HepG2 (cell line): ENCODE data around the gene EPN2. TPM values are rescaled to one million over a fixed set of nuclear protein-coding genes. Genes with fewer than 3 reads are reported as not detected.

Source experiments
- HOXD1 ChIP-seq: sonication (generic); formaldehyde crosslinking; IDR thresholded peaks from 2 replicates; pipeline ENCODE4 v1.5.0; 2020; ENCODE audit warnings: missing genetic modification reagents
- MAFK ChIP-seq, 2 experiments: IDR thresholded peaks in 1 of 2; conservative IDR thresholded peaks in 1 of 2; 2 replicates each; pipeline ENCODE4 v1.6.1; 2011; ENCODE audit warnings: improper control_type of control experiment in 2 of 2, low read length in 2 of 2
- SOX13 ChIP-seq, 3 experiments: fragments of 450-650 bp in 1 of 3; sonication (generic) in 1 of 3; formaldehyde crosslinking in 1 of 3; IDR thresholded peaks in 2 of 3; conservative IDR thresholded peaks in 1 of 3; 2 replicates each; pipeline versions ENCODE4 v1.5.0 to v1.6.1; 2016 to 2020; ENCODE audit warnings: antibody characterized with exemption in 1 of 3, mild to moderate bottlenecking in 1 of 3, missing compliant biosample characterization in 1 of 3, missing genetic modification reagents in 1 of 3, moderate library complexity in 1 of 3
- TBX2 ChIP-seq: sonication (generic); formaldehyde crosslinking; IDR thresholded peaks from 2 replicates; pipeline ENCODE4 v1.5.0; 2020; ENCODE audit warnings: missing genetic modification reagents, mild to moderate bottlenecking, borderline replicate concordance
- TMF1 ChIP-seq: sonication (generic); formaldehyde crosslinking; IDR thresholded peaks from 2 replicates; pipeline ENCODE4 v1.8.1; 2022; ENCODE audit warnings: low read depth, missing genetic modification reagents
- ZFYVE20 ChIP-seq: sonication (generic); formaldehyde crosslinking; IDR thresholded peaks from 2 replicates; pipeline ENCODE4 v1.8.0; 2023; ENCODE audit warnings: low read depth, mild to moderate bottlenecking, moderate library complexity, missing genetic modification reagents, borderline replicate concordance
- ZNF292 ChIP-seq: sonication (generic); formaldehyde crosslinking; IDR thresholded peaks from 2 replicates; pipeline ENCODE4 v1.8.1; 2022; ENCODE audit warnings: mild to moderate bottlenecking, low read depth, missing genetic modification reagents, borderline replicate concordance
- ZNF552 ChIP-seq: sonication (generic); formaldehyde crosslinking; IDR thresholded peaks from 2 replicates; pipeline ENCODE4 v1.9.0; 2022; ENCODE audit warnings: missing genetic modification reagents, mild to moderate bottlenecking, borderline replicate concordance
- ZNF569 ChIP-seq: sonication (generic); formaldehyde crosslinking; IDR thresholded peaks from 2 replicates; pipeline ENCODE4 v1.5.0; 2020; ENCODE audit warnings: mild to moderate bottlenecking, missing genetic modification reagents, moderate library complexity, borderline replicate concordance
- ZNF589 ChIP-seq: sonication (generic); formaldehyde crosslinking; conservative IDR thresholded peaks from 2 replicates; pipeline ENCODE4 v1.8.0; 2022; ENCODE audit warnings: mild to moderate bottlenecking, moderate library complexity, missing genetic modification reagents
- ZNF724P ChIP-seq: sonication (generic); formaldehyde crosslinking; IDR thresholded peaks from 2 replicates; pipeline ENCODE4 v1.8.0; 2022; ENCODE audit warnings: missing genetic modification reagents, borderline replicate concordance
- polyA plus RNA-seq, 8 experiments: library from polyadenylated mRNA; depleted of rRNA in 3 of 8; stranded (reverse) in 7 of 8; unstranded in 1 of 8; fragments of >200 nt; fragmentation: Illumina TruSeq in 4 of 8; extraction: Trizol in 4 of 8; gene quantifications; 2 replicates each; pipeline versions ENCODE4 v1.2.1 to v1.2.3, GENCODE V29; 2011 to 2016; ENCODE audit warnings: low read depth in 4 of 8, missing spikeins in 1 of 8, mixed read lengths in 1 of 8; ENCODE audit not compliant: insufficient read depth in 1 of 8
- total RNA-seq, 5 experiments: library from RNA; depleted of rRNA; stranded (reverse); fragments of >200 nt; fragmentation: Illumina TruSeq; extraction: Trizol; gene quantifications; 2 replicates each; pipeline ENCODE4 v1.2.3, GENCODE V29; 2016; ENCODE audit warnings: low read depth in 1 of 5
- TF ChIP-seq, protein P1 (sequence below), 2 experiments: IDR thresholded peaks; 2 replicates each; pipeline ENCODE4 v1.6.1; 2011 to 2012; ENCODE audit warnings: low read length in 2 of 2, borderline replicate concordance in 1 of 2, low read depth in 1 of 2, mild to moderate bottlenecking in 1 of 2, moderate library complexity in 1 of 2
- TF ChIP-seq, protein P2 (sequence below): sonication (generic); formaldehyde crosslinking; IDR thresholded peaks from 2 replicates; pipeline ENCODE4 v1.9.0; 2022; ENCODE audit warnings: low read depth, missing genetic modification reagents
- TF ChIP-seq, protein P3 (sequence below): sonication (generic); formaldehyde crosslinking; IDR thresholded peaks from 2 replicates; pipeline ENCODE4 v1.9.0; 2021; ENCODE audit warnings: missing genetic modification reagents, borderline replicate concordance
- TF ChIP-seq, protein P4 (sequence below): IDR thresholded peaks from 2 replicates; pipeline ENCODE4 v1.6.1; 2016; ENCODE audit warnings: missing genetic modification reagents, missing compliant biosample characterization
- TF ChIP-seq, protein P5 (sequence below): IDR thresholded peaks from 2 replicates; pipeline ENCODE4 v1.6.1; 2012; ENCODE audit warnings: low read depth, low read length, improper control_type of control experiment

Gene EPN2
- total and polyA plus RNA-seq, 2 of the 13 experiments (the other 11 are each of a cell fraction or from before 2014, with no cell fraction given), result 7.8 to 19.2 TPM

DNA sequence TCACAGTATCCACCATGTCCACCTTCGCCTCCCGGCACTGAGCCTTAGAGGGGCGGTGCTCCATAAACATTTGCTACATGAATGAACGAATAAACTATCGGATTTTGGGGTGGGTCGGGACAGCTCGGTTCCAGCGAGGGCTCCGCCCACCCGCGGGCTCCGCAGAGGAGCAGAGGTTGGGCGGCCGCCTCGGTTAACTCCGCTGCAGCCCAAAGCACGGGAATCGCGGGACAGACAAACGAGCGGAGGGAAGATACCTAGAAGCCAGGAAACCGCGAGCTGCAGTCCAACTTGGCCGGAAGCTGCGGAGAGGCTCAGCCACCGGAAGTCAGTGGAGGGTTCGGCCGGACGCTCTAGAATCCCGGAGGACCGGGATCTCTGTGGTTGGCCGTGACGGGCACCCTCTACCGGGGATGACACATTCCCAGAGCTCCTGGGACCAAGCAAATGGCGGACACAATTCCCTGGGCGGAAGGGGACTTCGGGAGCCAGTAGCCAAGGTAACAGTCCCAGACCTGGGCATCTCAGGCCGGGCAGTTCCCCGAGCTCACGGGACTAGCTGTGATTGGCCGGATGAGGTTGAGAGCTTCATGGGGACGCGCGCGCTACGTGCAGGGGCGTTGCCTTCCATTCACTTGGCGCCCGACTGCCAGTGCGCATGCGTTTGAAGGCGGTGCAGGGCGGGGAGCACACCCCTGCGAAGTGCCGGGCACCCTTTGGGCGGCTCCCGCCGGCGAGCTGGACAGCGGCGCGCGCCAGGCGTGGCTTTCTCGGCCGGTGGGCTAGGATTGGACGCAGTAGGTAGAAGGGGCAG is 140.6 kb downstream of the EPN2 start (continued):
- TF ChIP-seq, protein P1, sequence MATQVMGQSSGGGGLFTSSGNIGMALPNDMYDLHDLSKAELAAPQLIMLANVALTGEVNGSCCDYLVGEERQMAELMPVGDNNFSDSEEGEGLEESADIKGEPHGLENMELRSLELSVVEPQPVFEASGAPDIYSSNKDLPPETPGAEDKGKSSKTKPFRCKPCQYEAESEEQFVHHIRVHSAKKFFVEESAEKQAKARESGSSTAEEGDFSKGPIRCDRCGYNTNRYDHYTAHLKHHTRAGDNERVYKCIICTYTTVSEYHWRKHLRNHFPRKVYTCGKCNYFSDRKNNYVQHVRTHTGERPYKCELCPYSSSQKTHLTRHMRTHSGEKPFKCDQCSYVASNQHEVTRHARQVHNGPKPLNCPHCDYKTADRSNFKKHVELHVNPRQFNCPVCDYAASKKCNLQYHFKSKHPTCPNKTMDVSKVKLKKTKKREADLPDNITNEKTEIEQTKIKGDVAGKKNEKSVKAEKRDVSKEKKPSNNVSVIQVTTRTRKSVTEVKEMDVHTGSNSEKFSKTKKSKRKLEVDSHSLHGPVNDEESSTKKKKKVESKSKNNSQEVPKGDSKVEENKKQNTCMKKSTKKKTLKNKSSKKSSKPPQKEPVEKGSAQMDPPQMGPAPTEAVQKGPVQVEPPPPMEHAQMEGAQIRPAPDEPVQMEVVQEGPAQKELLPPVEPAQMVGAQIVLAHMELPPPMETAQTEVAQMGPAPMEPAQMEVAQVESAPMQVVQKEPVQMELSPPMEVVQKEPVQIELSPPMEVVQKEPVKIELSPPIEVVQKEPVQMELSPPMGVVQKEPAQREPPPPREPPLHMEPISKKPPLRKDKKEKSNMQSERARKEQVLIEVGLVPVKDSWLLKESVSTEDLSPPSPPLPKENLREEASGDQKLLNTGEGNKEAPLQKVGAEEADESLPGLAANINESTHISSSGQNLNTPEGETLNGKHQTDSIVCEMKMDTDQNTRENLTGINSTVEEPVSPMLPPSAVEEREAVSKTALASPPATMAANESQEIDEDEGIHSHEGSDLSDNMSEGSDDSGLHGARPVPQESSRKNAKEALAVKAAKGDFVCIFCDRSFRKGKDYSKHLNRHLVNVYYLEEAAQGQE (IDR thresholded peaks at IDR 0.05; ENCODE audit: borderline replicate concordance in 1 of 2, low read depth in 1 of 2, low read length in 2 of 2), result peak; percentile 63 to 88
- no peak; the same call in 1 of the 2 replicates for TF ChIP-seq ZNF552 (CRISPR knock-in tag)
- no peak for TF ChIP-seq SOX13 (IDR thresholded peaks at IDR 0.05)
- TF ChIP-seq SOX13 (CRISPR knock-in tag; conservative IDR thresholded peaks at IDR 0.05 in 1 of 2, IDR thresholded peaks at IDR 0.05 in 1 of 2), result 0 out of 4 replicates have a peak, but pooled peaks of 1 of the 2 experiments have one; percentile 7
- TF ChIP-seq HOXD1 (CRISPR knock-in tag), result 0 out of 2 replicates have a peak, but pooled peaks have one; percentile 40
- 0 out of 2 replicates have a peak, but pooled peaks have one; percentile 17 for TF ChIP-seq ZNF589 (CRISPR knock-in tag)
- TF ChIP-seq, protein P2, sequence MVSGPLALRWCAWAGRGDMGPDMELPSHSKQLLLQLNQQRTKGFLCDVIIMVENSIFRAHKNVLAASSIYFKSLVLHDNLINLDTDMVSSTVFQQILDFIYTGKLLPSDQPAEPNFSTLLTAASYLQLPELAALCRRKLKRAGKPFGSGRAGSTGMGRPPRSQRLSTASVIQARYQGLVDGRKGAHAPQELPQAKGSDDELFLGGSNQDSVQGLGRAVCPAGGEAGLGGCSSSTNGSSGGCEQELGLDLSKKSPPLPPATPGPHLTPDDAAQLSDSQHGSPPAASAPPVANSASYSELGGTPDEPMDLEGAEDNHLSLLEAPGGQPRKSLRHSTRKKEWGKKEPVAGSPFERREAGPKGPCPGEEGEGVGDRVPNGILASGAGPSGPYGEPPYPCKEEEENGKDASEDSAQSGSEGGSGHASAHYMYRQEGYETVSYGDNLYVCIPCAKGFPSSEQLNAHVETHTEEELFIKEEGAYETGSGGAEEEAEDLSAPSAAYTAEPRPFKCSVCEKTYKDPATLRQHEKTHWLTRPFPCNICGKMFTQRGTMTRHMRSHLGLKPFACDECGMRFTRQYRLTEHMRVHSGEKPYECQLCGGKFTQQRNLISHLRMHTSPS, result no peak
- no peak for TF ChIP-seq ZFYVE20 (CRISPR knock-in tag)
- no peak for TF ChIP-seq ZNF569 (CRISPR knock-in tag)
- TF ChIP-seq ZNF724P, result no peak
- TF ChIP-seq TBX2 (CRISPR knock-in tag), result peak; percentile 81
- TF ChIP-seq, protein P3, sequence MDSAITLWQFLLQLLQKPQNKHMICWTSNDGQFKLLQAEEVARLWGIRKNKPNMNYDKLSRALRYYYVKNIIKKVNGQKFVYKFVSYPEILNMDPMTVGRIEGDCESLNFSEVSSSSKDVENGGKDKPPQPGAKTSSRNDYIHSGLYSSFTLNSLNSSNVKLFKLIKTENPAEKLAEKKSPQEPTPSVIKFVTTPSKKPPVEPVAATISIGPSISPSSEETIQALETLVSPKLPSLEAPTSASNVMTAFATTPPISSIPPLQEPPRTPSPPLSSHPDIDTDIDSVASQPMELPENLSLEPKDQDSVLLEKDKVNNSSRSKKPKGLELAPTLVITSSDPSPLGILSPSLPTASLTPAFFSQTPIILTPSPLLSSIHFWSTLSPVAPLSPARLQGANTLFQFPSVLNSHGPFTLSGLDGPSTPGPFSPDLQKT (CRISPR knock-in tag), result no peak
- no peak for TF ChIP-seq ZNF292 (CRISPR knock-in tag)
- no peak for TF ChIP-seq MAFK (conservative IDR thresholded peaks at IDR 0.05 in 1 of 2, IDR thresholded peaks at IDR 0.05 in 1 of 2; ENCODE audit: low read length in 2 of 2)
- TF ChIP-seq, protein P4, sequence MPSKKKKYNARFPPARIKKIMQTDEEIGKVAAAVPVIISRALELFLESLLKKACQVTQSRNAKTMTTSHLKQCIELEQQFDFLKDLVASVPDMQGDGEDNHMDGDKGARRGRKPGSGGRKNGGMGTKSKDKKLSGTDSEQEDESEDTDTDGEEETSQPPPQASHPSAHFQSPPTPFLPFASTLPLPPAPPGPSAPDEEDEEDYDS (CRISPR knock-in tag), result peak; percentile 55; the same call in 1 of the 2 replicates
- TF ChIP-seq, protein P5, sequence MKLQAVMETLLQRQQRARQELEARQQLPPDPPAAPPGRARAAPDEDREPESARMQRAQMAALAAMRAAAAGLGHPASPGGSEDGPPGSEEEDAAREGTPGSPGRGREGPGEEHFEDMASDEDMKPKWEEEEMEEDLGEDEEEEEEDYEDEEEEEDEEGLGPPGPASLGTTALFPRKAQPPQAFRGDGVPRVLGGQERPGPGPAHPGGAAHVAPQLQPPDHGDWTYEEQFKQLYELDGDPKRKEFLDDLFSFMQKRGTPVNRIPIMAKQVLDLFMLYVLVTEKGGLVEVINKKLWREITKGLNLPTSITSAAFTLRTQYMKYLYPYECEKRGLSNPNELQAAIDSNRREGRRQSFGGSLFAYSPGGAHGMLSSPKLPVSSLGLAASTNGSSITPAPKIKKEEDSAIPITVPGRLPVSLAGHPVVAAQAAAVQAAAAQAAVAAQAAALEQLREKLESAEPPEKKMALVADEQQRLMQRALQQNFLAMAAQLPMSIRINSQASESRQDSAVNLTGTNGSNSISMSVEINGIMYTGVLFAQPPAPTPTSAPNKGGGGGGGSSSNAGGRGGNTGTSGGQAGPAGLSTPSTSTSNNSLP, result no peak; the same call in 1 of the 2 replicates
- no peak for TF ChIP-seq TMF1 (CRISPR knock-in tag)
